VCaP (cell line): ENCODE results near the gene VDR.

Experiments
- H3K27ac ChIP-seq: fragments of 450-650 bp; 2 replicates; pipeline ENCODE4 v1.5.1; 2017
- CTCF ChIP-seq: fragments of 450-650 bp; conservative IDR thresholded peaks from 2 replicates; pipeline ENCODE4 v1.5.1; 2017; ENCODE audit warnings: mild to moderate bottlenecking, moderate library complexity

VDR gene

GRCh38 chr12:47860279-47860841 is 44.4 kb downstream of the VDR start:
- no peak overlapping the region for H3K27ac ChIP-seq
- TF ChIP-seq CTCF = no peak

GRCh38 chr12:47858511-47859266 is 46.1 kb downstream of the VDR start:
- TF ChIP-seq CTCF = no peak
- no peak overlapping the region for H3K27ac ChIP-seq

- H3K27ac ChIP-seq = no peak overlapping the region
- TF ChIP-seq CTCF = no peak
Measured at GRCh38 chr12:47856721-47857575, 47.8 kb downstream of the VDR start.

GRCh38 chr12:47856094-47856493 is 48.7 kb downstream of the VDR start:
- no peak overlapping the region for H3K27ac ChIP-seq
- no peak for TF ChIP-seq CTCF

GRCh38 chr12:47855502-47855901 is 49.3 kb downstream of the VDR start:
- TF ChIP-seq CTCF = no peak
- no peak overlapping the region for H3K27ac ChIP-seq

- no peak for TF ChIP-seq CTCF
- H3K27ac ChIP-seq = no peak overlapping the region
Measured at GRCh38 chr12:47854531-47854930, 50.3 kb downstream of the VDR start.

GRCh38 chr12:47852096-47852571 is 52.7 kb downstream of the VDR start:
- TF ChIP-seq CTCF = no peak
- H3K27ac ChIP-seq = no peak overlapping the region
